ENCODE results near the gene TRMU. TPM values are rescaled to one million over a fixed set of nuclear protein-coding genes. Genes with fewer than 3 reads are reported as not detected.
A peak's percentile ranks its signal among the peaks of the same experiment; 100 is the strongest.

The TRMU gene
- total RNA-seq, 1 donor: 31.1 TPM

- H3K4me3 ChIP-seq (ENCODE audit: low read depth, low read length): no peak overlapping the region
- no peak for TF ChIP-seq CTCF (IDR thresholded peaks at IDR 0.05; ENCODE audit: insufficient read depth, low read depth, low read length)
- no peak for DNase-seq (ENCODE audit: low read depth)
Measured at GRCh38 chr22:46294784-46295183, 40.7 kb upstream of the TRMU start.

DNA sequence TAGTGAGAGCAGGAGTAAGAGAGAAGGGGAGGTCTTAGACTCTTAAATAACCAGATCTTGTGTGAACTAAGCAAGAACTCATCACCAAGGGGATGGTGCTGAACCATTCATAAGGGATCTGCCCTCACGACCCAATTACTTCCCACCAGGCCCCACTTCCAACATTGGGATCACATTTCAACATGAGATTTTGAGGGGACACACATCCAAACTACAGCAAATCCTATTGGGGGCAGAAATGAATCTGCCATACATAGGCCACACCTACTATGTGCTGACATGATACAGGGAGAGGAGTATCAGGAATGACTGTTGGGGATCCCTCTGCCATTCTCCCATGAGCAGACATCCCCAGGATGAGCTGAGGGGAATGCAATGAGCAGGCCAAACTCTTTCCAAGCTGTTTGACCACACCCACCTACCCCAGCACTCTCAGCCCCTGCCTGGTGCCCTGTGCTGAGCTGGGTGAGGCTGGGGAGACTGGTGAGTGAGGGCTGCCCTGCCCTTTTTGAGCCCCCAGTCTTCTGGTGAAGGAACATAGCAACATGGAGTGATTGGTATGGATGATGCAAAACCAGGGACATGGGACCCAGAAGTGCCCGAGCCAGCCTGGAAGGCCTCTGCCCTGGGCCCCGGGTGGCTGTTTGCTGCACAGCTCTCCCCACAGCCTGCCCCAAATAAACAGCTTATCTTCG is 40.1 kb upstream of the TRMU start:
- DNase-seq (ENCODE audit: low read depth): no peak

DNA sequence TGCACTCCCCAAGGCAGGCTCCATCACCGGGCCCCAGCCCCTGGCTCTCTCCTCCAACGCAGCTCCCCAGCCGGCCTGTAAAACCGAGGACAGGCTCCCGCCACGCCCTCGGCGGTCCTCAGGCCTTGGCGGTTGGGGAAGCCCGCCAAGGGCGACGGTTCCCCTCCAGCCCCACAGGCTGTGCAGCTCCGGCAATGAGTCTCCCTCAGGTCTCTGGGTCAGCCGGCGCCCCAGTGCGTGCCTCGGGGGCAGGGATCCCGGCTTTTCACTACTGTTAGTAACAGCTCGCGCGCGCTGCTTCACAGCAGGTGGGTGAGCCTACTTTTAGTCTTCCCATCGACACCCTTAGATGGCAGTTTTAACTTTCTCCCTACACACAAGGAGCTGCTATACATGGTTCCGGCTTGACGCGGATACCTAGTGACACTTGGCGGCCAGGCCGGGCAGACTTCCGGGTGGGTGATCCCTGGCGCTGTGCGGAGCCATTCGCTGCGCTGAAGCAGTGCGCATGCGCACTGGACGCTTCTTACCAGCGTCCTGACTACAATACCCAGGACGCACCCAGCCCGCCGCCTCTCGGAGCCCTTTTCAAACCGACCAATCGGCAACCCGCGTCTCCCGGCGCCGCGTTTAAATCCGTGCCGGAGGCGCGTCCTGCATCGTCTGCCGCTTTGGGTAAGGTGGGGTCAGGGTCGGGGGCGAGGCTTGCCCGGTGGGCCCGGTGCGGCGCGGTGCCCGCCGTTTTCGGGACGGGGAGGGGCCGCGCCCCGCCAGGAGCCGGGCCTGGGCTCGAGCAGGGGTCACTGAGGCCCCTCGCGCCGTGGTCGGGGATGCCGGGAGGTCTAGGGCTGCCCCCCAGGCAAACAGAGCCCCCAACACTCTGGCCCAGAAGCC is 39.0 kb upstream of the TRMU start, which contains the start of gene GTSE1:
Gene GTSE1 (plus strand): TSS at position 614 of the 894 bp plus-strand sequence. CDS start 531 bp downstream, outside the sequence.
- DNase-seq (ENCODE audit: low read depth): peak; percentile 97
- TF ChIP-seq CTCF (IDR thresholded peaks at IDR 0.05; ENCODE audit: insufficient read depth, low read depth, low read length): peak; percentile 10
- H3K4me3 ChIP-seq (ENCODE audit: low read depth, low read length): peak within 1 kb of the TSS; percentile 80

More for the DNA sequence above, 40.1 kb upstream of the TRMU start:
- peak overlapping the region; percentile 80 for H3K4me3 ChIP-seq (ENCODE audit: low read depth, low read length)
- no peak for TF ChIP-seq CTCF (IDR thresholded peaks at IDR 0.05; ENCODE audit: insufficient read depth, low read depth, low read length)

GRCh38 chr22:46297151-46297812 is 38.2 kb upstream of the TRMU start:
- TF ChIP-seq CTCF (IDR thresholded peaks at IDR 0.05; ENCODE audit: insufficient read depth, low read depth, low read length): no peak
- DNase-seq (ENCODE audit: low read depth): peak; percentile 28
- H3K4me3 ChIP-seq (ENCODE audit: low read depth, low read length): peak overlapping the region; percentile 80

GRCh38 chr22:46299101-46299500 is 36.4 kb upstream of the TRMU start:
- TF ChIP-seq CTCF (IDR thresholded peaks at IDR 0.05; ENCODE audit: insufficient read depth, low read depth, low read length): no peak
- DNase-seq (ENCODE audit: low read depth): no peak

DNA sequence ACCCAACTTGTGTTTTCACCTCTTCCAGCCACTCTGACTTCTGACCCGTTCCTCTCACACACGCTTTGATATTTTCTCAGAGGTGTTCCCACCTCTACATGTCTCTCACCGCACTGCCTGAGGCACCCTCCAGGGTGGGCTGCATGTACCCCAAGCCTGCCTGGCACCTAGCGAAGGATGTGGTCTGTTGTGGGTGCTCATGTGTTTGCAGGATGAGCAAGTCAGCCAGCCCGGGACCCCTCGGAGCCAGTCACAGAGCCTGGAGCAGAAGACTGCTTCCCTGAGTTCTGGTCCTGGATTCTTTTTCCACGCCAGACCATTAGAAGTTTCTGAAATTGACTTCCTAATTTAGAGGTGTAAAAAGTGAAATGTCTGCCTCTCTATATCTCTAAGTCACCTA is 35.0 kb upstream of the TRMU start:
- no peak for DNase-seq (ENCODE audit: low read depth)
- no peak for TF ChIP-seq CTCF (IDR thresholded peaks at IDR 0.05; ENCODE audit: insufficient read depth, low read depth, low read length)
- no peak overlapping the region for H3K4me3 ChIP-seq (ENCODE audit: low read depth, low read length)

More at GRCh38 chr22:46299101-46299500, 36.4 kb upstream of the TRMU start:
- H3K4me3 ChIP-seq (ENCODE audit: low read depth, low read length): no peak overlapping the region
